SK-N-MC (cell line): ENCODE measurements around the gene TMEM222.
A peak's percentile ranks its signal among the peaks of the same experiment; 100 is the strongest.

ENCODE experiments used
- DNase-seq: peaks from one replicate; pipeline ENCODE4 v3.0.0-alpha.2; 2011; ENCODE audit warnings: low read depth, low spot score
- H3K27ac ChIP-seq: fragments of 200-600 bp; sonication (generic); 2 replicates; pipeline ENCODE4 v1.5.1; 2016; ENCODE audit warnings: mixed run types
- H3K36me3 ChIP-seq: fragments of 200-600 bp; sonication (generic); 2 replicates; pipeline ENCODE4 v1.6.1; 2017; ENCODE audit warnings: antibody characterized with exemption, low read length, mixed read lengths; ENCODE audit not compliant: insufficient read depth
- H3K4me3 ChIP-seq: fragments of 200-600 bp; sonication (generic); 2 replicates; pipeline ENCODE4 v1.5.1; 2016
- H3K9ac ChIP-seq: fragments of 200-600 bp; sonication (generic); 2 replicates; pipeline ENCODE4 v1.8.0; 2017; ENCODE audit warnings: mixed run types, mixed read lengths; ENCODE audit not compliant: insufficient read length
- H3K9me3 ChIP-seq: fragments of 200-600 bp; sonication (generic); 2 replicates; pipeline ENCODE4 v1.6.1; 2017; ENCODE audit warnings: low read depth, mild to moderate bottlenecking, antibody characterized with exemption, low read length, moderate library complexity, mixed read lengths
- EZH2 ChIP-seq: fragments of 200-600 bp; sonication (generic); IDR thresholded peaks from one replicate; pipeline ENCODE4 v1.6.1; 2017; ENCODE audit warnings: antibody characterized with exemption
- FOXP2 ChIP-seq: optimal IDR thresholded peaks from 2 replicates; pipeline ENCODE3; 2011; ENCODE audit warnings: mild to moderate bottlenecking, moderate library complexity; ENCODE audit not compliant: insufficient read depth; ENCODE audit errors: extremely low read length, control extremely low read depth
- POLR2AphosphoS5 ChIP-seq: IDR thresholded peaks from 2 replicates; pipeline ENCODE4 v1.6.1; 2012; ENCODE audit warnings: mild to moderate bottlenecking, low read depth, low read length, borderline replicate concordance

TMEM222 gene

GRCh38 chr1:27333717-27334279 is 11.8 kb downstream of the TMEM222 start:
- Histone ChIP-seq H3K9me3 (no peaks in the 10 kb centered on the region), H3K36me3 (peaks cover 35% of the 10 kb centered on the region; the same call in 1 of the 2 replicates), H3K4me3 (no peak overlapping the region), H3K9ac (no peak overlapping the region), H3K27ac (no peak overlapping the region)
- TF ChIP-seq EZH2 (no peak), POLR2AphosphoS5 (peak; percentile 18; the same call in 1 of the 2 replicates)
- no peak for DNase-seq

GRCh38 chr1:27335506-27336422 is 13.8 kb downstream of the TMEM222 start:
- Histone ChIP-seq H3K27ac (no peak overlapping the region), H3K4me3 (no peak overlapping the region), H3K9ac (no peak overlapping the region), H3K36me3 (peaks cover 35% of the 10 kb centered on the region; the same call in 1 of the 2 replicates), H3K9me3 (no peaks in the 10 kb centered on the region)
- TF ChIP-seq FOXP2 (no peak), EZH2 (no peak), POLR2AphosphoS5 (no peak)
- DNase-seq = no peak

- Histone ChIP-seq H3K27ac (no peak overlapping the region), H3K4me3 (no peak overlapping the region), H3K36me3 (peaks cover 27% of the 10 kb centered on the region; the same call in 1 of the 2 replicates), H3K9ac (no peak overlapping the region), H3K9me3 (no peaks in the 10 kb centered on the region)
- DNase-seq = no peak
- no peak for TF ChIP-seq EZH2
- TF ChIP-seq POLR2AphosphoS5 = no peak; the same call in 1 of the 2 replicates
- TF ChIP-seq FOXP2 = no peak
Observed at GRCh38 chr1:27336756-27337155, 14.8 kb downstream of the TMEM222 start.

- Histone ChIP-seq H3K9me3 (no peaks in the 10 kb centered on the region), H3K9ac (no peak overlapping the region), H3K4me3 (no peak overlapping the region), H3K27ac (no peak overlapping the region), H3K36me3 (peaks cover 7% of the 10 kb centered on the region; the same call in 1 of the 2 replicates)
- TF ChIP-seq FOXP2 (no peak), EZH2 (no peak), POLR2AphosphoS5 (no peak)
- no peak for DNase-seq
Observed at GRCh38 chr1:27338751-27339150, 16.8 kb downstream of the TMEM222 start.

GRCh38 chr1:27339213-27339612 is 17.2 kb downstream of the TMEM222 start:
- no peak overlapping the region for H3K27ac ChIP-seq
- no peak overlapping the region for H3K9ac ChIP-seq

GRCh38 chr1:27341525-27342252 is 19.7 kb downstream of the TMEM222 start, which contains the start of gene SYTL1:
TSS of gene SYTL1 (plus strand) at chr1:27342022. CDS start at chr1:27345335, 3,313 bp downstream.
- Histone ChIP-seq H3K27ac (no peak within 1 kb of the TSS), H3K9ac (peak within 1 kb of the TSS; percentile 14), H3K36me3 (no peaks in the 10 kb centered on the region; the same call in 1 of the 2 replicates), H3K4me3 (peak within 1 kb of the TSS; percentile 54), H3K9me3 (no peaks in the 10 kb centered on the region)
- TF ChIP-seq FOXP2 = no peak
- TF ChIP-seq EZH2 = no peak
- TF ChIP-seq POLR2AphosphoS5 = no peak
- no peak for DNase-seq

More at GRCh38 chr1:27339213-27339612, 17.2 kb downstream of the TMEM222 start:
- DNase-seq = no peak
- TF ChIP-seq FOXP2 = no peak
- TF ChIP-seq POLR2AphosphoS5 = no peak
- TF ChIP-seq EZH2 = no peak
- Histone ChIP-seq H3K36me3 (peaks cover 2% of the 10 kb centered on the region; the same call in 1 of the 2 replicates), H3K4me3 (no peak overlapping the region), H3K9me3 (no peaks in the 10 kb centered on the region)

GRCh38 chr1:27342391-27342777 is 20.4 kb downstream of the TMEM222 start:
- no peak for DNase-seq
- TF ChIP-seq EZH2 (no peak), FOXP2 (no peak), POLR2AphosphoS5 (no peak)
- peak overlapping the region; percentile 14 for H3K9ac ChIP-seq
- no peaks in the 10 kb centered on the region for H3K9me3 ChIP-seq
- no peaks in the 10 kb centered on the region for H3K36me3 ChIP-seq
- no peak overlapping the region for H3K27ac ChIP-seq
- peak overlapping the region; percentile 54; the same call in 1 of the 2 replicates for H3K4me3 ChIP-seq
